BJ (cell line): Measurements from ENCODE around the gene RIT2. TPM values are rescaled to one million over a fixed set of nuclear protein-coding genes. Genes with fewer than 3 reads are reported as not detected.

Source experiments
- CTCF ChIA-PET: fragments of 350-600 bp; formaldehyde crosslinking; extraction: SDS; loops from one replicate; lab custom pipeline; 2021; ENCODE audit warnings: antibody characterized with exemption, inconsistent platforms; lab: Yijun Ruan, JAX
- POLR2A ChIA-PET: fragments of 300-600 bp; sonication (Branson Sonifier 250); formaldehyde crosslinking; extraction: SDS; loops from one replicate; lab custom pipeline; 2021; ENCODE audit warnings: antibody characterized with exemption; lab: Charles Lee
- DNase-seq: peaks from one replicate; pipeline ENCODE4 v3.0.0-alpha.2; 2011; ENCODE audit warnings: low read depth
- H3K27me3 ChIP-seq: 2 replicates; pipeline ENCODE4 v1.6.0; 2011; ENCODE audit warnings: low read length; ENCODE audit not compliant: control insufficient read depth, insufficient read depth
- H3K36me3 ChIP-seq: 2 replicates; pipeline ENCODE4 v1.5.1; 2011; ENCODE audit warnings: low read length; ENCODE audit not compliant: control insufficient read depth, insufficient read depth
- H3K4me3 ChIP-seq: 2 replicates; pipeline ENCODE4 v1.5.1; 2011; ENCODE audit warnings: low read depth, mild to moderate bottlenecking, control low read depth, low read length
- polyA plus RNA-seq: library from polyadenylated mRNA; depleted of rRNA; stranded (reverse); fragments of >200 nt; gene quantifications from 2 replicates; pipeline ENCODE4 v1.2.3, GENCODE V29; 2011
- TF ChIP-seq, protein P1 (sequence below): IDR thresholded peaks from 2 replicates; pipeline ENCODE4 v1.5.1; 2011; ENCODE audit warnings: low read depth, mild to moderate bottlenecking, control low read depth, inconsistent platforms, low read length, moderate library complexity; ENCODE audit not compliant: insufficient read depth

RIT2 gene
- polyA plus RNA-seq, 1 experiment = not detected

DNA sequence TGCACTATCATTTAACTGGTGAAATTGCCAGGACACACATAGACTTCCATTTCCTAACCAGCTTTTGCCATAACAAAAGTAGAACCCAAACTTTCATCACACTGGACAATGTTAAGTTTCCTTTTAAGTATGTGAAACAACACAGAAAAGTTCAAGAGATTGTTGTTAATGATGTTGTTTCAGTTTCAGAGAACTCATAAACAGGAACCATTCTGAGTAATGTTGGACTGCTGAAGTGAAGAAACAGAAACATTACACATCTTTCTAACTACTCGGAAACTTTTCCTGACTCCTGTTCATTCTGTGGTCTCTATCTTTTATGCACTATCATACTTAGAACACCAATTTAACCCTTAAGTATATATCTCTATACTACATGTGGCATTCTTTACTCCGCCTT, 179.2 kb downstream of the RIT2 start:
- Histone ChIP-seq H3K36me3 (no peaks in the 10 kb centered on the region), H3K27me3 (no peaks in the 10 kb centered on the region), H3K4me3 (no peak overlapping the region)
- no peak for DNase-seq
- ChIA-PET POLR2A (no interaction called here), CTCF (no interaction called here)
- TF ChIP-seq, protein P1, sequence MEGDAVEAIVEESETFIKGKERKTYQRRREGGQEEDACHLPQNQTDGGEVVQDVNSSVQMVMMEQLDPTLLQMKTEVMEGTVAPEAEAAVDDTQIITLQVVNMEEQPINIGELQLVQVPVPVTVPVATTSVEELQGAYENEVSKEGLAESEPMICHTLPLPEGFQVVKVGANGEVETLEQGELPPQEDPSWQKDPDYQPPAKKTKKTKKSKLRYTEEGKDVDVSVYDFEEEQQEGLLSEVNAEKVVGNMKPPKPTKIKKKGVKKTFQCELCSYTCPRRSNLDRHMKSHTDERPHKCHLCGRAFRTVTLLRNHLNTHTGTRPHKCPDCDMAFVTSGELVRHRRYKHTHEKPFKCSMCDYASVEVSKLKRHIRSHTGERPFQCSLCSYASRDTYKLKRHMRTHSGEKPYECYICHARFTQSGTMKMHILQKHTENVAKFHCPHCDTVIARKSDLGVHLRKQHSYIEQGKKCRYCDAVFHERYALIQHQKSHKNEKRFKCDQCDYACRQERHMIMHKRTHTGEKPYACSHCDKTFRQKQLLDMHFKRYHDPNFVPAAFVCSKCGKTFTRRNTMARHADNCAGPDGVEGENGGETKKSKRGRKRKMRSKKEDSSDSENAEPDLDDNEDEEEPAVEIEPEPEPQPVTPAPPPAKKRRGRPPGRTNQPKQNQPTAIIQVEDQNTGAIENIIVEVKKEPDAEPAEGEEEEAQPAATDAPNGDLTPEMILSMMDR = no peak

DNA sequence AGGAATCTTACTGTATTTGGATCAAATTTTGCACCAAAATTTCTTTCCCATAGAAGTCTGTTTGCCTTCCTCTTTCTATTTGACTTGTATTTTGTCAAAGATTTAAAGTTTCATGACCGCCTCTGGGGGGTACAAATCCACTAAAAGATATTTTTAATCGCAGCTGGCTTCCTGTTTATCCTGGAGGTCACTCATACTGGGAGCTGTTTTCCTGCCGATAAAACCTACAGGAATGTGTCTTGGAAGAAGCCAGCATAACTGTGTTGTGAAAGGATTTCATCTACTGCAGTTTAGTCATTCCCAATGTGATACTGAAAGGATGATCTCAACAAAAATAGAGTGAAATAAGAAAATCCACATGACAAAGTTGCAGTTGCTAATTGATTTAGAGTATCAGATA, 184.0 kb downstream of the RIT2 start:
- DNase-seq = peak; percentile 32
- Histone ChIP-seq H3K4me3 (no peak overlapping the region), H3K36me3 (no peaks in the 10 kb centered on the region), H3K27me3 (no peaks in the 10 kb centered on the region)
- ChIA-PET POLR2A (no interaction called here), CTCF (no interaction called here)
- TF ChIP-seq, protein P1 = no peak

DNA sequence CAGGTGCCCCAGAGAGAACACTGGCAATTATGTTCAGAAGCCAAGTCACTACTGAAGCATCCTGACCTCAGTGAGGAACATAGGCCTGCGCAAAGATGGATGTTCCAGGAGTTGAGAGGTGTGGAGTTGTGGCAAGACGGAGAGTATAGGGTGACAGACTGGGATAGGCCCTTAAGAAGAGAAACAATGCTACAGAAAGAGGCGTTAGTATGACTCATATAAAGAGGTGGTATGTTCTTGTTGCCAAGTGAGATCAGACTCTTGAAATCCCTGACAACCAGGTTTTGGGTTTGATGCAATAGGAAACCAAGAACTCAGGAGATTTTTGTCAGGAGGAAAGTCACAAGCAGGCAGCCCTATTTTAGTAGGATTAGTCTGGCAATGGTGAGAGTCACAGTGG, 185.6 kb downstream of the RIT2 start:
- no peak for DNase-seq
- CTCF ChIA-PET = no interaction called here
- POLR2A ChIA-PET = no interaction called here

DNA sequence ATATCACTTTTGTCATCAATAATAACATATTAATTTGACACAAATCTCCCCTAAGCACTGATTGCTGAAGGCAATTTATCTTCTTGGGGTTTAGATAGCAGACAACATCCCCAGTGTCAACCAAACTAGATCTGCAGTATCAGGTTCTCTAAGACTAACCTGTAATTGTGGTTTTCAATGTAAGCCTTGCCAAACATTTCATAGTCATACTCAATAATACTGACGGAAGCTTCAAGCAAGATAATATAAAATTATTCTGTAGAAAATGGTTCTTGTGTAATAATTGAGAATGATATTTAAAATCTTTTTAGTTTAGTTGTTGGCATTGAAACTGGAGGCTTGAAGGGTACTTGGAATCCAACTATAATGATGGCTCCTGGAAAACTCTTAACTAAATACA, 186.3 kb downstream of the RIT2 start:
- H3K4me3 ChIP-seq = no peak overlapping the region
- no peak for DNase-seq
- no peaks in the 10 kb centered on the region for H3K36me3 ChIP-seq
- CTCF ChIA-PET = interaction anchor here (1.2 kb wide), 1 partner anchor 10 kb away, joined by 3 read pairs; no protein-coding TSS in a partner anchor
- TF ChIP-seq, protein P1 = no peak
- POLR2A ChIA-PET = no interaction called here
- H3K27me3 ChIP-seq = no peaks in the 10 kb centered on the region

More for the DNA sequence above, 185.6 kb downstream of the RIT2 start:
- Histone ChIP-seq H3K4me3 (no peak overlapping the region), H3K27me3 (no peaks in the 10 kb centered on the region), H3K36me3 (no peaks in the 10 kb centered on the region)
- TF ChIP-seq, protein P1 = no peak

DNA sequence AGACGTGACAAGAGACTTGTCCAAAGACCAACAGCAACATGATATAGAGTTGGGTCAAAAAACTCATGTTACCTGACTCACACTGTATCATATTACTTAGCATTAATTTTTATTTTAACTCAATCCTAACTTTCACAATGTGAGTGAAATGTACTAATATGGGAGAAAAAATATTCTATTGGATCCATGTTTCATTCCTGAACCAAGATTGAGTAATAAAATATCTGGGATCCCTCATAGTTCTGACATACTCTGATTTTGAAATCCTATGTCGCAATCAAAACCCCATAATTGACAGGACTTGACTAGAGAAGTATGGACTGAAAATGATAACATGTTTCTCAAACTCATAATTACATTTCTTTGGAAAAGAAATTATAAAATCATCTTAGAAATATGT, 190.4 kb downstream of the RIT2 start:
- POLR2A ChIA-PET = no interaction called here
- no peak for DNase-seq
- TF ChIP-seq, protein P1 = no peak
- Histone ChIP-seq H3K4me3 (no peak overlapping the region), H3K27me3 (no peaks in the 10 kb centered on the region), H3K36me3 (no peaks in the 10 kb centered on the region)
- CTCF ChIA-PET = no interaction called here
